GM23248 (cell line): ENCODE measurements around the gene HES3. TPM values are rescaled to one million over a fixed set of nuclear protein-coding genes. Genes with fewer than 3 reads are reported as not detected.
A peak's percentile ranks its signal among the peaks of the same experiment; 100 is the strongest.

ENCODE experiments used
- DNase-seq: peaks from one replicate; pipeline ENCODE4 v3.0.0-alpha.2; 2015
- H2AFZ ChIP-seq: fragments of 200-600 bp; sonication (generic); 2 replicates; pipeline ENCODE4 v1.6.1; 2016; ENCODE audit warnings: antibody characterized with exemption
- H3F3A ChIP-seq: fragments of 200-600 bp; sonication (generic); 2 replicates; pipeline ENCODE4 v1.6.1; 2016; ENCODE audit warnings: mild to moderate bottlenecking, antibody characterized with exemption, mixed run types; ENCODE audit not compliant: insufficient read depth
- H3K27ac ChIP-seq: fragments of 200-600 bp; sonication (generic); 2 replicates; pipeline ENCODE4 v1.5.1; 2016; ENCODE audit warnings: mild to moderate bottlenecking
- H3K27me3 ChIP-seq: fragments of 200-600 bp; sonication (generic); replicated peaks from 2 replicates; pipeline ENCODE4 v1.6.1; 2016; ENCODE audit warnings: mild to moderate bottlenecking; ENCODE audit not compliant: insufficient read depth
- H3K36me3 ChIP-seq: fragments of 200-600 bp; sonication (generic); 2 replicates; pipeline ENCODE4 v1.6.1; 2016; ENCODE audit warnings: low read depth, mild to moderate bottlenecking
- H3K4me1 ChIP-seq: fragments of 200-600 bp; sonication (generic); 2 replicates; pipeline ENCODE4 v1.6.1; 2016; ENCODE audit warnings: mild to moderate bottlenecking; ENCODE audit not compliant: insufficient read depth
- H3K4me2 ChIP-seq: fragments of 200-600 bp; sonication (generic); one replicate; pipeline ENCODE4 v1.6.1; 2016; ENCODE audit warnings: mild to moderate bottlenecking; ENCODE audit not compliant: unreplicated experiment
- H3K4me3 ChIP-seq: fragments of 200-600 bp; sonication (generic); 2 replicates; pipeline ENCODE4 v1.5.1; 2016; ENCODE audit warnings: mild to moderate bottlenecking
- H3K79me2 ChIP-seq: fragments of 200-600 bp; sonication (generic); 2 replicates; pipeline ENCODE4 v1.6.1; 2016; ENCODE audit warnings: mild to moderate bottlenecking; ENCODE audit not compliant: insufficient read depth
- H3K9ac ChIP-seq: fragments of 200-600 bp; sonication (generic); 2 replicates; pipeline ENCODE4 v1.6.1; 2016; ENCODE audit warnings: mild to moderate bottlenecking
- H3K9me2 ChIP-seq: fragments of 200-600 bp; sonication (generic); 2 replicates; pipeline ENCODE4 v1.6.1; 2016; ENCODE audit warnings: mixed run types, mild to moderate bottlenecking, moderate library complexity; ENCODE audit not compliant: insufficient read depth
- H3K9me3 ChIP-seq: fragments of 200-600 bp; sonication (generic); one replicate; pipeline ENCODE4 v1.6.1; 2017; ENCODE audit warnings: low read depth
- H4K20me1 ChIP-seq: fragments of 200-600 bp; sonication (generic); 2 replicates; pipeline ENCODE4 v1.6.0; 2016; ENCODE audit not compliant: insufficient read depth
- EZH2 ChIP-seq: fragments of 200-600 bp; sonication (generic); IDR thresholded peaks from 2 replicates; pipeline ENCODE4 v1.6.1; 2018; ENCODE audit warnings: antibody characterized with exemption, mild to moderate bottlenecking; ENCODE audit not compliant: insufficient read depth, poor library complexity, severe bottlenecking
- EZH2phosphoT487 ChIP-seq: fragments of 200-600 bp; sonication (generic); IDR thresholded peaks from 2 replicates; pipeline ENCODE4 v1.6.1; 2018; ENCODE audit warnings: antibody characterized with exemption, moderate library complexity, mild to moderate bottlenecking, low read depth; ENCODE audit not compliant: insufficient read depth
- WGBS, 2 experiments: methylation state at CpG; one replicate each; pipeline ENCODE4 v1.1.6; 2015 to 2017; ENCODE audit warnings: low lambda C conversion rate in 2 of 2, low coverage in 1 of 2; ENCODE audit errors: missing lambda C conversion rate in 2 of 2; 5-methylcytosine and 5-hydroxymethylcytosine counted together
- in situ Hi-C: fragments of 300-500 bp; cut with MboI; formaldehyde crosslinking; loops from 2 replicates; pipeline ENCODE4 v1.15.0; 2020
- polyA plus RNA-seq: library from polyadenylated mRNA; unstranded; fragments of >200 nt; fragmentation: Nextera tagmentation; extraction: Ambion mirVana; gene quantifications from 2 replicates; pipeline ENCODE4 v1.2.1, GENCODE V29; 2016
- total RNA-seq: library from RNA; depleted of rRNA; stranded (reverse); fragments of >200 nt; shearing (Covaris generic); gene quantifications from 2 replicates; pipeline ENCODE4 v1.2.3, GENCODE V29; 2014

Gene HES3
- total and polyA plus RNA-seq, 2 experiments from 2014 or later, result not detected

DNA sequence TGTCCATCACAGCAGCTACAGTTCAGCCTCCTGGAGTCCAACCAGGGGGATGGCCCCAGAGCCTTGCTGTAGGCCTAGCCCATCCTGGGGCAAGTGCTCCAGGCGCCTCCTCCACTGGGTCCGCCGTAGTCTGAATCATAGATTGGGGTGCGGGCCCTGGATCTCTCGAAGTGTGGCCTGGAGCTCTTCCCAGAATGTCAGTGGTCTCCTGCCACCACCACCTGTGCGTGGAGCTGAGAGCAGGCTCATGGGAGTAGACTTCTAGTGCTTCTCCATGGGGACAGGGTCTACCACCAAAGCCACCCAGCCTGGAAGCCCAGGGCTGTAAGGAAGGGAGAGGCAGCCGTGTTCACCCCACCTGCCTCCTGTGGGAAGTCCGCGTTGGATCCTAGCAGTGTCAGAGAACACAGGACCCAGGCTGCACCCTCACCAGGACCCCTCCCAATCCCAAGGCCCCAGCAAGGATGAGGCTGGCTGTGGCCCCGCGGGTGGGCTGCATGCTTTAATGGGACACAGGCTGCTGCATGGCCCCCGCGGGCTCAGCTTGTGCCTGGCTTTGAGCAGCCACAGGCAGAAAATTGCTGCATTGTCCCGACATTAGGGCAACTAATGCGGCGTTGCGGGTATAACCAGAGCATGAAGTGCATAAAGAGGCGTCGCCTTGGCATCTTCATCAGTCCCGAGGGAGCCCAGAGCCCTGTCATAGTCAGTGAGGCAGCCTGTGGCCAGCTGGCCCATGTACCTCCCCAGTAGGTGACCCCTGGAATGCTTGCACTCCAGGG lies 735 bp upstream of the HES3 start:
- Histone ChIP-seq H3K27me3 (peaks cover 23% of the 10 kb centered on the region), H3K4me1 (0 out of 2 replicates have a peak, but pooled peaks cover 4% of the 10 kb centered on the region), H2AFZ (no peak overlapping the region), H3K36me3 (no peaks in the 10 kb centered on the region), H3K9ac (no peak overlapping the region), H3K4me2 (no peak overlapping the region), H3F3A (no peaks in the 10 kb centered on the region), H3K9me3 (no peaks in the 10 kb centered on the region), H4K20me1 (no peaks in the 10 kb centered on the region), H3K4me3 (no peak overlapping the region), H3K27ac (no peak overlapping the region), H3K79me2 (no peaks in the 10 kb centered on the region), H3K9me2 (no peaks in the 10 kb centered on the region)
- TF ChIP-seq EZH2phosphoT487 (no peak), EZH2 (no peak)
- DNase-seq, result no peak
- WGBS, 2 experiments, result 48 to 52% methylated on average over 20 of the region's 20 CpGs
- in situ Hi-C loops, result no loop called here

DNA sequence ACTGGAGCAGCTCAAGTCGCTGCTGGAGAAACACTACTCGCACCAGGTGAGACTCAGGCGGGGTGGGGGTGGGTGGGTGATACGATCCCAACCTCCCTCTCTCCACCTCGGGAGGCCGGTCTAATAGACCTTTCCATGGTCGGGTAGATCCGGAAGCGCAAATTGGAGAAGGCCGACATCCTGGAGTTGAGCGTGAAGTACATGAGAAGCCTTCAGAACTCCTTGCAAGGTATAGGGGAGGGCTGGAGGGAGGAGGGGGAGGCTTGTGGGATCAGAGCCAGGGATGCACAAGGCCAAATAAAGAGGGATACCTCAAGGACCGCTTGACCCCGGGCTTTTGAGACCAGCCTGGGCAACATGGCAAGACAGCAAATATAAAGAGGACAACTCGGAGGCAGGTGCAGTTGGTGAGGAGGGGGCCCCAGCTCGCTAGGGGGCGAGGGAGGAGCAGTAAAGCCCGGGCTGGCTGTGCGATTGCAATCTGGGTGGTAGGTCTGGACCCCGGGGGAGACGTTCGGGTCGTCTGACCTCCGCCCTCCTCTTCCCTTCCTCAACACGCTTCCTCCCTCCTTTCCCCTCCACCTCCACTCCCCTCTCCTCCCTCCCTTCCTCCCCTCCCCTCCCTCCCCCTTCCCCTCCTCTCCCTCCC lies 546 bp downstream of the HES3 start:
- Histone ChIP-seq H4K20me1 (no peaks in the 10 kb centered on the region), H3K4me2 (no peak overlapping the region), H3K27me3 (peaks cover 23% of the 10 kb centered on the region), H3K36me3 (no peaks in the 10 kb centered on the region), H3K9ac (no peak overlapping the region), H3K4me1 (0 out of 2 replicates have a peak, but pooled peaks cover 4% of the 10 kb centered on the region), H3K4me3 (no peak overlapping the region), H3K9me3 (no peaks in the 10 kb centered on the region), H2AFZ (no peak overlapping the region), H3K79me2 (no peaks in the 10 kb centered on the region), H3K27ac (no peak overlapping the region), H3K9me2 (no peaks in the 10 kb centered on the region), H3F3A (no peaks in the 10 kb centered on the region)
- TF ChIP-seq EZH2phosphoT487 (no peak), EZH2 (no peak)
- in situ Hi-C loops, result loop anchor here (5.0 kb wide), 1 partner anchor 98 kb away; no protein-coding TSS in a partner anchor
- no peak for DNase-seq
- WGBS, 2 experiments, result 6 to 9% methylated on average over 12 to 24 of the region's 24 CpGs

GRCh38 chr1:6245086-6245868 lies 1.3 kb downstream of the HES3 start:
- Histone ChIP-seq H3K9ac (no peak overlapping the region), H4K20me1 (no peaks in the 10 kb centered on the region), H3K9me2 (no peaks in the 10 kb centered on the region), H3K4me2 (no peak overlapping the region), H3K4me3 (no peak overlapping the region), H3K27me3 (peaks cover 23% of the 10 kb centered on the region), H3K4me1 (0 out of 2 replicates have a peak, but pooled peaks cover under 1% of the 10 kb centered on the region), H3K36me3 (no peaks in the 10 kb centered on the region), H2AFZ (no peak overlapping the region), H3K9me3 (no peaks in the 10 kb centered on the region), H3K27ac (no peak overlapping the region), H3F3A (no peaks in the 10 kb centered on the region), H3K79me2 (no peaks in the 10 kb centered on the region)
- DNase-seq, result peak; percentile 92
- 1 to 6% methylated on average over 53 to 79 of the region's 79 CpGs for WGBS, 2 experiments
- TF ChIP-seq EZH2phosphoT487 (no peak), EZH2 (no peak)
- in situ Hi-C loops, result loop anchor here (5.0 kb wide), 1 partner anchor 97 kb away; no protein-coding TSS in a partner anchor

DNA sequence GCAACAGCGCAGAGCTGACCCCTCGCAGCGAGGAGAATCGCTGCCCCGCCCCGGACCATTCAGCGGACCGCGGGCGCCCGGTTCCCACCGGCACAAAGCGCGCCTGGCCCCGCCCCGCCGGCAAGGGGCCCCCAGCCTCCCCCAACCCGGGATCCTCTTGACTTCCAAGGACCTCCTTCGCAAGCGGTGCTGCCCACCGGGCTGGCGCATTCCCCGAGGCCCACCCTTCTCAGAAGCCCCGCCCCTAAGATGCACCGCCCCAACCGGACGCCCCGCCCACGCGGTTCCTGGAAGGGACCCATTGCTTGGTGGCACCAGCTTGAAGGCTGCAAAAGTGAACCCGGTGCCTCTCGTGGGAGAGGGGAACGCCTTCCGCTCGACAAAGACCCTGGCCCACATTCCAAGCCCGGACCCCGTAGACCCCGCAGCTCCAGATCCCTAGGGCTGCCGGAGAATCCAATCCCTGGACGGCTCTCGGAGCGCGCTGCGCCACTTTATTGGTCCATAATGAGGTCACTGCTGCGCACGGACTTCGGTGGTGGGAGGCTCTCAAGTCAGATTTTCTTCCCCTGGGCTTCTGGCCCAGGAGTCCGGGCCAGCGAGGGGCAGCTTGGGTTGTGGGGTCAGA lies 2.0 kb downstream of the HES3 start:
- no peaks in the 10 kb centered on the region for H4K20me1 ChIP-seq
- no peaks in the 10 kb centered on the region for H3K36me3 ChIP-seq
- H3K79me2 ChIP-seq, result no peaks in the 10 kb centered on the region
- peaks cover 23% of the 10 kb centered on the region for H3K27me3 ChIP-seq
- no peak overlapping the region for H3K27ac ChIP-seq
- peak; percentile 48 for DNase-seq
- no peaks in the 10 kb centered on the region for H3K9me3 ChIP-seq
- 4 to 6% methylated on average over 36 to 49 of the region's 49 CpGs for WGBS, 2 experiments
- H3K9ac ChIP-seq, result no peak overlapping the region
- no peaks in the 10 kb centered on the region for H3F3A ChIP-seq
- H3K4me3 ChIP-seq, result no peak overlapping the region
- TF ChIP-seq EZH2, result no peak
- TF ChIP-seq EZH2phosphoT487, result no peak
- no peak overlapping the region for H2AFZ ChIP-seq
- no peaks in the 10 kb centered on the region for H3K9me2 ChIP-seq
- in situ Hi-C loops, result loop anchor here (5.0 kb wide), 1 partner anchor 96 kb away; no protein-coding TSS in a partner anchor
- H3K4me2 ChIP-seq, result no peak overlapping the region
- H3K4me1 ChIP-seq, result no peaks in the 10 kb centered on the region
